Frontal cortex (tissue), 4 donors: ENCODE results near the gene KLHL22. TPM values are rescaled to one million over a fixed set of nuclear protein-coding genes. Genes with fewer than 3 reads are reported as not detected.
"Not testable (repeated sequence)": the region's sequence is repeated elsewhere in the genome, so short reads cannot be mapped to it uniquely, and the experiment has no call there.

Experiments
- DNase-seq, 2 donors: peaks; one replicate each; pipeline ENCODE4 v3.0.0; 2012; ENCODE audit warnings: low spot score in 2 of 2
- FAIRE-seq: peaks from 2 replicates; lab custom pipeline; 2012; peaks lifted over from hg19 to GRCh38; lab: Jason Lieb, UNC
- total RNA-seq: library from RNA; depleted of rRNA; stranded (reverse); fragments of >200 nt; gene quantifications from one replicate; pipeline ENCODE4 v1.2.3, GENCODE V29; 2014
- donor health status: control.
- donor health status: control.
- donor health status: control.

Gene KLHL22
- total RNA-seq, 1 donor from 2014 or later: 46.9 TPM

DNA sequence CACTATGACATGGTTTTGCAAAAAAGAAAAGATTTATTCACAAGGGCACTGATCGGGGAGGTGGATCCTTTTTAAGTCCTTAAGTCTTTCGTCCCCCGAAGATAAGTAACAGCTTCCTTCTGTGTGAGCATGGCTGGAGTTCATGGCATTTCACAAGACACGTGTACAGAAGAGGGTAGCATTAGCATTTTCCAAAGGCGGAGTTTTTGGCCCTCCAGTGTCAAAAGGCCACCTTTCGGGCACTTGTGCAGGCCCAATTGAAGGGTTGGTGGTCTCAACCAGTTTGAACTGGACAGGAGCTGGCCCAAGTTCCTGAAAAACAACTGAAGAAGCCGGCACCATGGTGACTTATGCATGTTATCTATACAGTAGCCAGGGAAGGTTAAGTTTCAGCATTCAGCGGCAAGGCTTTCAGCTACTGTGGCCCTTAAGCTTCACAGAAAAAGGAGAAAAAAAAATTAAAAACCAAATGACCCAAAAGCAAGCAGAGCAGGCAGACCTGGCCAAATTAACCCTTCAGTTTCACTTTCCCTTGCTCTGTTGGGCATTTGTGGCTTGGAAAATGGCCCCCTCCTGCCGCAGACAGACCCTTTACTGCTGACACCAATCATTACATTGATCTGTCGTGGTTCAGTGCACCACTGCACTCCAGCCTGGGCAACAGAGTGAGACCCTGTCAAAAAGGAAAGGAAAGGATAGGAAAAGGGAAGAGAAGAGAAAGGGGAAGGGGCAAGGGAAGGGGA is 83.0 kb downstream of the KLHL22 start:
- FAIRE-seq: no peak
- DNase-seq: no peak

DNA sequence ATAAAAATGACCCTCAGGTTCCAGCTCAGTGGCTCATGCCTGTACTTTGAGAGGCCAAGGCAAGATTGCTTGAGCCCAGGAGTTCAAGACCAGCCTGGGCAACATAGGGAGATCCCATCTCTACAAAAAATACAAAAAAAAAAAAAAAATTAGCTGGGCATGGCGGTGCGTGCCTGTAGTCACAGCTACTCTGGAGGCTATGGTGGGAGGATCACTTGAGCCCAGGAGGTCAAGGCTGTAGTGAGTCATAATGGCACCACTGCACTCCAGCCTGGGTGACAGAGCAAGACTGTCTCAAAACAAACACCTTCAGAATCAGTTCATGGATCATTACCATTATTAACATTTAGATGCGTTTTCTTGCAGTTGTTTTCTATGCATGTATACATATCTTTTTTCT is 86.2 kb downstream of the KLHL22 start:
- not testable (repeated sequence) for DNase-seq, FAIRE-seq

DNA sequence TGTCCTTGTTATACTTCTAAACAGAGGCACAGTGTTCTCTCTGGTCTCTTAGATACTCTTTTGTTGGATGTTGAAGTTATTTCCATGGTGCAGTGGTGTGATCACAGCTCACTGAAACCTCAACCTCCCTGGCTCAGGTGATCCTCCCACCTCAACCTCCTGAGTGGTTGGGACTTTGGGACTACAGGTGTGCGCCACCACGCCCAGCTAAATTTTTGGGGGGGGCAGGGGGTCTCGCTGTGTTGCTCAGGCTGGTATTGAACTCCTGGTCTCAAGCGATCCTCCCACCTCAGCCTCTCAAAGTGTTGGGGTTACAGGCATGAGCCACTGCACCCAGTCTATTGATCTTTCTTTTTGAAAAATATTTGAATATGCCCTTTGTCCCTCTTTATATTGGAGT is 86.7 kb downstream of the KLHL22 start:
- no peak for FAIRE-seq
- no peak for DNase-seq

DNA sequence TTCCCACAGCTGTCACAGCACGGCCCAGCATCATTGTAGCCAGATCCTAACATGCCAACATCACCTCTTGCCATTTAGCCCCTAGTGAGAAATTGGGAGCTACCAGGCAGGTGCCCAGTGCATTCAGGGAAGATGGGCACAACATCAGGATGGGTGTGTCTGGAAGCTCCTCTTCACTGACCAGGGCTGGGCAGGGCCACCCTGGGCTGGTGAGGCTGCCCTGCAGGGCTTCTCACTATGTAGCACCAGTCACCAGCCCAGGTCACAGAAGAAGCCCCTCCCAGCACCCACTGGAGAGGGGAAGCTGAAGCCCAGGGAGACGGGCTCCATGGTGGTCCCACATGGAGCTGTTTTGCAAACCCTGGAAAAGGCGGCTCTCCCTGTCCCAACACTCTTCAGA is 87.8 kb downstream of the KLHL22 start:
- no peak for FAIRE-seq

DNA sequence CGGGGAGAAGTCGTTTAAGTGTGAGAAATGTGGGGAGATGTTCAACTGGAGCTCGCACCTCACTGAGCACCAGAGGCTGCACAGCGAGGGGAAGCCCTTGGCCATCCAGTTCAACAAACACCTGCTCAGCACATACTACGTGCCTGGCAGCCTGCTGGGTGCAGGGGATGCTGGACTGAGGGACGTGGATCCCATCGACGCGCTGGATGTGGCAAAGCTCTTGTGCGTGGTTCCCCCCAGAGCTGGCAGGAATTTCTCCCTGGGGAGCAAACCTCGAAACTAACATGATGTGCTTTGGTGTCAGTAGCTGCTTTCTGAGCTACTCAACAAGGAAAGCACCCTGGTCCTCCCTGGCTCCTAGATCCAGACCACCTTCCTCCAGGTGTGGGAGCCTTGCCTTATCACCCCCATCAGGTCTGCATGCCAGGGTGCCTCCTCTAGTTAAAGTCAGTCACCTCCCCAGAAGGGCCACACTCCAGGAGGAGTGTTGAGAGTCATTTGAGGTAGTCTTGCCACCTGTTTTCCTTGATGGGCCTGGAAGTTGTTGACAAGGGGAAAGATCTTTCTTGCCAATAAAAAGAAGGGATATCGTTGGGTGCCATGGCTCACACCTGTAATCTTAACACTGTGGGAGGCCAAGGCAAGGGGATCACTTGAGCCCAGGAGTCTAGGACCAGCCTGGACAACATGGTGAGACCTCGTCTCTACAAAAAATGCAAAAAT is 88.7 kb downstream of the KLHL22 start:
- DNase-seq (no peak), FAIRE-seq (no peak)

More for the DNA sequence above, 87.8 kb downstream of the KLHL22 start:
- no peak for DNase-seq

GRCh38 chr22:20405931-20406685 is 89.5 kb downstream of the KLHL22 start:
- no peak for FAIRE-seq
- no peak for DNase-seq

GRCh38 chr22:20405291-20405930 is 90.2 kb downstream of the KLHL22 start:
- FAIRE-seq (no peak), DNase-seq (no peak)

DNA sequence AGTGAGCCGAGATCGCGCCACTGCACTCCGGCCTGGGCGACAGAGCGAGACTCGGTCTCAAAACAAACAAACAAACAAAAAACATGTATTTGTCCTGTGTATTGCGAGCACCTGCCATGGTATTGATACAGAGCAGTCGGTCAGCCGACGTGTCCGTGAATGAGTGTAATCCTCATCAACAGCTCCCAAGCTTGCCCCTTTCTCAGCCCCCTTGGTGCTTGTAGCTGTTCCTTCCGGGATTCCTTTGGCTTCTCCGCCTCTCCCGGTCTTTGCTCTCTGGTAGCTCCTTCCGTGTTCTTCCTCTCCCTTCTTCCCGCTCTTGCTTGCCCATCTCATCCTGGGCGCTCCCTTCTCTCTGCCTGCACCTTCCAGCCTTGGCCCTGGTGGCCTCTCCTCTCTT is 90.7 kb downstream of the KLHL22 start:
- FAIRE-seq: no peak
- no peak for DNase-seq

- no peak for DNase-seq
- no peak for FAIRE-seq
These were observed 91.8 kb downstream of the KLHL22 start for GRCh38 chr22:20403779-20404140.

DNA sequence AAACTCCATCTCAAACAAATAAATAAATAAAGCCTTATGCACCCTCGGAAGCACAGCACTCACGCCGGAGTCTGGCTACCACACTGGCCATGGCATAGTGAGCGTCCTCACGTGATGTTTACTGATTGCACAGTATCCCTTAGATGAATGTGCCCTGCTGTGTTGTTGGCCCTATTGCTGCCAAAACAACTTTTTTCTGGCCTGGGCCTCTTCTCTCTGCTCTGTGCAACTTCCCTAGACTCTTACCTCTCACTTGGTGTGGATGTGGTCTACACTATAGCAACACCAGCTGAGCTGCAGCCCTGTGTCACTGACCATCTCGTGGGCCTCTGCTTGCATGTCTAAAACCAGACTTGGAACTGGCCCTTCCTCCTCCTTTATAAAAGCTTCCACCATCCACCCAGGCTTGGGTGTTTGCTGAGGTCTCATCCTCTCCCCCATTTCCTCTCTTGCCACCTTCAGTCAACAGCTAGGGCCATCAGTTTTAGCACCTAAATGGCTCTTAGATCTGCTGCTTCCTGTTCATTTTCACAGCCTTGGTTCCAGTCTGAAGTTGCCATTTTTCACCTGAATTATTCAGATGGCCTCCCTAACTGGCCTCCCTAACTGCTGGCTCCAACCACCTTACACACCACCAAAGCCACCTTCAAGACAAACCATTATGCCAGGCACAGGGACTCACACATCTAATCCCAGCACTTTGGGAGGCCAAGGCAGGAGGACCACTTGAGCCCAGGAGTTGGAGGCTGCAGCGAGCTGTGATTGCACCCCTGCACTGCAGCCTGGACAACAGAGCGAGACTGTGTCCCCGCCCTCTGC is 92.4 kb downstream of the KLHL22 start:
- DNase-seq (no peak), FAIRE-seq (no peak)

DNA sequence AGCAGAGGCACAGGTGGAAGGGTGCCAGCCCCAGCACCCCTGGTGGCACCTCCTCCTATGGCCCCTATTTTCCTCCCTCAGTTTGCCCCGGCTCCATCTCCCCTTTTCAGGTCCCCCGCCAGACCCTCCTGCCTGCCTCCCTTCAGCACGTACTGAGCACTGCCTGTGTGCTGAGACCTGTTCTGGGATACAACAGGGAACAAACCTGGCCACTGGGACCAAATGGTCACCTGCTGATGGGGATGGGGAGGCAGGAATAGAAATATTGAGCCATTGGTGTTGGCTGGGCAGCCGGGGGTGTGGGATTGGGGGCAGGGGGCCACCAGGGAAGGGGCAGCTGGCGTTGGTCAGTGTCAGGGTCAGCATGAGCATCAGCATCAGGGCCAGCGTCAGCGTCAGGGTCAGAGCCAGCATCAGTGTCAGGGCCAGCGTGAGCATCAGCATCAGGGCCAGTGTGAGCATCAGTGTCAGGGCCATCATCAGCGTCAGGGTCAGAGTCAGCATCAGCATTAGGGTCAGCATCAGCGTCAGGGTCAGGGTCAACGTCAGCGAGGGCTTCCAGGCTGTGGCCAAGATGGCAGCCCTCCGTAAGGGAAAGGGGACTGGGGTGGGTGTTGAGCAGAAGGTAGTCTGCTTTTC is 94.1 kb downstream of the KLHL22 start:
- FAIRE-seq: no peak

GRCh38 chr22:20400606-20401375 is 94.8 kb downstream of the KLHL22 start:
- FAIRE-seq (no peak), DNase-seq (no peak)

More for the DNA sequence above, 94.1 kb downstream of the KLHL22 start:
- DNase-seq: no peak

GRCh38 chr22:20399866-20400605 is 95.6 kb downstream of the KLHL22 start:
- no peak for DNase-seq
- no peak for FAIRE-seq

DNA sequence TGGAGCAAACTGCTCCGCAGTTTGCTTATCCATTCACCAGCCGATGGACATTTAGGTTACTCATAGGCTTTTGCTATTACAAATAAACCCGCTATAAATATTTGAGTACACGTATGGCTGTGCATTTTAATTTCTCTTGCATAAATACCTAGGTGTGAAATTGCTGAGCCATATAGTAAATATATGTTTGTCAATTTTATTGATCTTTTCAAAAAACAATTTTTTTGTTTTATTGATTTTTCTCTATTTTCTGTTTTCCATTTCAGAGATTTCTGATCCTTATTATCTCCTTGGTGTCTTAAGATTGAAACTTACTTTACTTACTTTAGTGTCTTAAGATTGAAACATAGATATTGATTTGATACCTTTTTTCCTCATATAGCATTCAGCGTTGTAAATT is 97.2 kb downstream of the KLHL22 start:
- FAIRE-seq (no peak), DNase-seq (no peak)

- DNase-seq (no peak), FAIRE-seq (no peak)
These were observed 98.1 kb downstream of the KLHL22 start for GRCh38 chr22:20397498-20397897.

DNA sequence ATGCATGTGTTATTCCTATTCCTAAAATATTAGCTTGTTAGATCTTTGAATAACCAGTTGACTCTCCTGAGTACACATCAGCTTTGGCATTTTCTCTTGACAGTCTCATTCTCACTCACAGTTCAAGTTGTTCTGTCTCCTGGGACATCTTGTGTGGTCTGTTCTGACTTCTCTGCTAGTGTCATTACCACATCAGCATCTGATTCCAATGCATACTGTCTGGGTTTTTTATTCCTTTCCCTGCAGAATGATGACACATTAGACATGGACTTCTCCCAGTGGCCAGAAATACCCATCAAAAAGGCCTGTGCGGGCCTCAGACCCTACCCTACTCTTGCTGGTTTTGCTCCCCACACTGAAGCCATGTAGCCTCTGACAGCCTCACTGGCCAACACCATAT is 99.0 kb downstream of the KLHL22 start:
- DNase-seq: no peak

DNA sequence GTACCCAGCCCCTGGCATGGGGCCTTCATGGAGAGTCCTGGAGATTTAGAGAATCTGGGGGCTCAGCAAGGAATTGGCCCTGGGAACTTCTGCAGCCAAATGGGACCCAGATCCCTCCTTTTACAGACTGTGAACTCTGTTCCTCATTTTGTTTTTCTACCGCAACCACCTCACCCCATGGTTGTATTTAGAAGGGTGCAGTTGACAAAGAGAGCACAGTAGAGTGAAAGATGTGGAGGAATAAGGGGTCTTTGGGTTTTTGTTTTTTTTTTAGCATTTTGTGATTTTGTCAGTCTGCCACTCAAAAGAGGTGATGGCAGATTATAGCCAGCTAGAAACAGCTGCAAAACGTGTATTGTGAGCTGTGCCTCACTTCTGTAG is 99.7 kb downstream of the KLHL22 start:
- no peak for FAIRE-seq

More for the DNA sequence above, 99.0 kb downstream of the KLHL22 start:
- FAIRE-seq: no peak

More for the DNA sequence above, 99.7 kb downstream of the KLHL22 start:
- DNase-seq: no peak
